ENCODE data around the gene PEAK3. TPM values are rescaled to one million over a fixed set of nuclear protein-coding genes. Genes with fewer than 3 reads are reported as not detected.
A peak's percentile ranks its signal among the peaks of the same experiment; 100 is the strongest.

PEAK3 gene
- total RNA-seq, 1 donor from 2014 or later = 0.50 TPM

- Mint-ChIP-seq H3K27ac (ENCODE audit: unreplicated experiment) (no peak overlapping the region), H3K9me3 (ENCODE audit: low read depth) (peaks cover 7% of the 10 kb centered on the region), H3K36me3 (ENCODE audit: low read depth) (no peaks in the 10 kb centered on the region), H3K4me1 (ENCODE audit: low read depth) (peaks cover 11% of the 10 kb centered on the region), H3K27me3 (ENCODE audit: low read depth) (no peaks in the 10 kb centered on the region), H3K4me3 (ENCODE audit: unreplicated experiment) (no peak overlapping the region)
- DNase-seq (ENCODE audit: low spot score) = no peak
- no peak for TF ChIP-seq CTCF (IDR thresholded peaks at IDR 0.05)
Measured at GRCh38 chr19:2315121-2315817, 33.3 kb upstream of the PEAK3 start.

DNA sequence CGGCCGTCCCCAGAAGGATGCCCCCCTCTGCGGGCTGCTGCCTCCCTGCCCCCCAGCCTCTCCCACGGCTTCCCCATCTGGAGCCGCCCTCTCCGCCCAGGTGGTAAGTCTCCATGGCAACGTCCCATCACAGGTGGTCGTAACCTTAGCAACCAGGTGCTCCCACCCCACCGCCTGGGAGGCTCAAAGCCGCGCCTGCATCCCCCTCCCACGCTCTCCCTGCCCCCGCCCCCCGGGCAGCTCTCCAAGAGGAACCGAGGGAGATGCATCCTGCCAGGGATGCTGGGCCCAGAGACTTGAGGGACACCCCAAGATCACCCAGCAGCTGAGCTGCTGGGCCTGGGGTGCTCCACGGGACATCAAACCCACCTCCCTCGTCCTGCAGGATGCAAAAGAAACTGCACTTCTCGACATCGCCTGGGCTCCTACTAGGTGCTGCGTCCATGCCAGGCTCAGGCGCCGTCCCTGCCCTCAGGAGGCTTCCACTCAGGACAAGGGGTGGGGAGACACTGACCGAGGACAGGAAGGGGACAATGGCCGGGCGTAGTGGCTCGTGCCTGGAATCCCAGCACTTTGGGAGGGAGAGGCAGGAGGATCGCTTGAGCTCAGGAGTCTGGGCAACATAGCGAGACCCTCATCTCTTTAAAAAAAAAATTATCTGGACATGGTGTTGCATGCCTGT lies 31.0 kb upstream of the PEAK3 start:
- H3K9me3 Mint-ChIP-seq (ENCODE audit: low read depth) = peaks cover 7% of the 10 kb centered on the region
- H3K27ac Mint-ChIP-seq (ENCODE audit: unreplicated experiment) = no peak overlapping the region
- TF ChIP-seq CTCF (IDR thresholded peaks at IDR 0.05) = no peak
- H3K4me1 Mint-ChIP-seq (ENCODE audit: low read depth) = peaks cover 20% of the 10 kb centered on the region
- no peak for DNase-seq (ENCODE audit: low spot score)
- H3K27me3 Mint-ChIP-seq (ENCODE audit: low read depth) = peaks cover 1% of the 10 kb centered on the region
- H3K4me3 Mint-ChIP-seq (ENCODE audit: unreplicated experiment) = no peak overlapping the region
- no peaks in the 10 kb centered on the region for H3K36me3 Mint-ChIP-seq (ENCODE audit: low read depth)

DNA sequence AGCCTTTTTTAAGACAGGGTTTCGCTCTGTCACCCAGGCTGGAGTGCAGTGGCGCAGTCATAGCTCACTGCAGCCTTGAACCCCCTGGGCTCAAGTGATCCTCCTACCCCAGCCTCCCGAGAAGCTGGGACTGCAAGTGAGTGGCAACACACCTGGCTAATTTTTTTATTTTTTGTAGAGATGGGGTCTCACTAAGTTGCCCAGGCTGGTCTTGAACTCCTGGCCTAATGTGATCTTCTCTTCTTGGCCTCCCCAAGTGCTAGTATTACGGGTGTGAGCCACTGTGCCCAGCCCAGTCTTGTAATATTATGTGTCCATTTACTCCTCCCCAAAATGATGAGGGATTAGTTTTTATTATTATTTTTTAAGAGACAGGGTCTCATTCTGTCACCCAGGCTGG lies 29.1 kb upstream of the PEAK3 start:
- no peak overlapping the region for H3K4me3 Mint-ChIP-seq (ENCODE audit: unreplicated experiment)
- no peak overlapping the region for H3K27ac Mint-ChIP-seq (ENCODE audit: unreplicated experiment)
- H3K36me3 Mint-ChIP-seq (ENCODE audit: low read depth) = no peaks in the 10 kb centered on the region
- H3K9me3 Mint-ChIP-seq (ENCODE audit: low read depth) = peaks cover 7% of the 10 kb centered on the region
- peaks cover 4% of the 10 kb centered on the region for H3K27me3 Mint-ChIP-seq (ENCODE audit: low read depth)
- peaks cover 20% of the 10 kb centered on the region for H3K4me1 Mint-ChIP-seq (ENCODE audit: low read depth)
- TF ChIP-seq CTCF (IDR thresholded peaks at IDR 0.05) = no peak
- no peak for DNase-seq (ENCODE audit: low spot score)

DNA sequence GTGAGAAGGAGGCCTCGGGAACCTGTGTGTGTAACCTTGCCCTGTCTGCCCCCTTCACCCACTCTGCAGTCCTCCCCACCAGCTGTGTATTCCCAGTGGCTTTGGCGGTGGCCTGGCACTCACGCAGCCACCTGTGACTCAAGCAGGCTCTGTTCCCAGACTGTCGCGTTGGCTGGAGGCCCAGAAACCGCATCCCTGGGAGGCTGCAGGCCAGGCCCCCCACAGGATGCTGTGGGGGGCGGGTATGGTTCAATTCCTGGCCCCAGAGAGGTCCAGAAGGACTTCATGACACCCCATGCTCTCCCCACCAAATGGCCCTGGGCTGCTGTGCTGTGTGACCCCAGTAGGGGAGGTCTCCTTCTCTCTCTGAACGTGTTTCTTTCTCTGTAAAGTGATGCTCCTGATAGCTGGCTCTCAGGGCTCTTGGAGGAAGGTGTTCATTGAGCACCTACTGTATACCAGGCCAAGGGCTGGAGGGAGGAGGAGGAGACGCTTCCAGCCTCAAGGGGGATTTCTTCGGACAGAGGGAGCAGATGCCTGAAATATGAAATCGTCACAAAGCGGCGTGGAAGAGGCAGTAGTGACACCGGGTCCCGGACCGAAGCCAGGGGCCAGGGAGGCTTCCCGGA lies 27.9 kb upstream of the PEAK3 start:
- Mint-ChIP-seq H3K27me3 (ENCODE audit: low read depth) (peaks cover 4% of the 10 kb centered on the region), H3K27ac (ENCODE audit: unreplicated experiment) (peak overlapping the region; percentile 32), H3K9me3 (ENCODE audit: low read depth) (peaks cover under 1% of the 10 kb centered on the region), H3K4me1 (ENCODE audit: low read depth) (peaks cover 15% of the 10 kb centered on the region), H3K4me3 (ENCODE audit: unreplicated experiment) (no peak overlapping the region), H3K36me3 (ENCODE audit: low read depth) (no peaks in the 10 kb centered on the region)
- no peak for DNase-seq (ENCODE audit: low spot score)
- no peak for TF ChIP-seq CTCF (IDR thresholded peaks at IDR 0.05)

DNA sequence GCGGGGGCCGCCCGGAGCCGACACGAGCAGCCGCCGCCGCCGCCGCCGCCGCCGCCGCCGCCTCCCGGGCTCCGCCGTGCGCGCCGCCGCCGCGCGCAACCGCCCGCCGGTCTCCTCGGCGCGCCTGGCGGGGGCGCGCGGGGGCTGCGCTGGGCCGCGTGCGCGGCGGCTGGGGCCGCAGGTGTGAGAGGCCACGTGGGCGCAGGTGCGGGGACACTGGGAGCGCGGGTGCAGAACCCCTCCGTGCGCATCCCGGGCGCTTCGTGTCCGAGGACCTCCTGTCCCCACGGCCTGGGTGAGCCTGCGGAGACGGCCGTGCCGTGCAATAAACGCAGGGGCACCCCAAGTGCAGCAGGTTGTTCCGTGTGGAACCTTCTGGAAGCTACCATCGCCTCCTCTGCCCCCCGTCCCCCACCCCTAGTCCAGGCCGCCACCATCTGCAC lies 26.2 kb upstream of the PEAK3 start, which contains the start of gene LINGO3:
Gene LINGO3 (minus strand): TSS at position 41 of the 443 bp plus-strand sequence. CDS start 16,378 bp downstream, outside the sequence.
- TF ChIP-seq CTCF (IDR thresholded peaks at IDR 0.05) = no peak
- no peak for DNase-seq (ENCODE audit: low spot score)
- Mint-ChIP-seq H3K4me3 (ENCODE audit: unreplicated experiment) (peak within 1 kb of the TSS; percentile 56), H3K9me3 (ENCODE audit: low read depth) (no peaks in the 10 kb centered on the region), H3K27me3 (ENCODE audit: low read depth) (peaks cover 4% of the 10 kb centered on the region), H3K4me1 (ENCODE audit: low read depth) (peaks cover 15% of the 10 kb centered on the region), H3K36me3 (ENCODE audit: low read depth) (no peaks in the 10 kb centered on the region), H3K27ac (ENCODE audit: unreplicated experiment) (no peak within 1 kb of the TSS)
